ENCODE results near the gene CPLANE2.

DNA sequence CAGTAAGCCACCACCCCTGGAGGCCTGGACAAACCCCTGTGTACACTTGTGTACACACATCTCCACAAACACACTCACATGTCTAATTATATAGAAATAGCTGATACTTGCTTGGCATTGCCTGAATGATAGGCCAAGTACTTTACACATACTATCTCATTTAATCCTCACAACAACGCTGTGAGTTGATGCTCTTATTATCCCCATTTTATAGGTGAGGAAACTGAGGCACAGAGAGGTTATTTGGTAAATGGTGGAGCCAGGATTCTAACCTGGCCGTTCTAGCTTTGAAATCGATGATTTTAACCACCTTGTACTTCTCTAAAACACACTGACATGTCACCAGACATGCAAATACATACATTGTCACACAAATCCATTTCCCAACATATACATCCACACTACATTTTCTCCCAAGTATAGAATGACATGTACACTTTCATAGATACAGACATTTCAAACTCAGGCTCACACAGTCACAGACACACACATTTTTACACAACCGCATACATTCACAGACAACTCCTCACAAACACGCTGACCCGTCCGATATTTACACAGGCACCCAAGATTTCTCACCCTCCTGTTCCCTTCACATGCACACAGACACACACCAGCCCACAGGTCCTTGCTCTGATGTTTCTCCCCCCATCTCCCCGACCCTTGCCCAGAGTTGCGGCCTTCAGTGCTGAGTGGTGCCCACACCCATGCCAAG, 27.7 kb downstream of the CPLANE2 start:
- TF ChIP-seq EP300 (IDR thresholded peaks at IDR 0.05) (no peak), POLR2A (IDR thresholded peaks at IDR 0.05) (no peak), POLR2AphosphoS5 (IDR thresholded peaks at IDR 0.05) (no peak), CTCF (IDR thresholded peaks at IDR 0.05) (no peak)

Measured in suprapubic skin (tissue), 4 donors.